GM18502 (cell line): Measurements from ENCODE around the gene EMID1.

Experiments
- ATAC-seq: cut with Tn5 transposase; IDR thresholded peaks from one replicate; pipeline ENCODE4 v1.9.1; 2021; ENCODE audit warnings: mild to moderate bottlenecking; ENCODE audit not compliant: unreplicated experiment, poor library complexity

The EMID1 gene

GRCh38 chr22:29205594-29206371, at the start of gene EMID1:
Gene EMID1 (plus strand): TSS chr22:29205896. CDS start chr22:29206039, 143 bp downstream.
- no peak for ATAC-seq

GRCh38 chr22:29155966-29156365, 49.7 kb upstream of the EMID1 start:
- no peak for ATAC-seq

GRCh38 chr22:29156507-29156906, 49.2 kb upstream of the EMID1 start:
- no peak for ATAC-seq

GRCh38 chr22:29157759-29158535, 47.7 kb upstream of the EMID1 start:
- ATAC-seq, result no peak

GRCh38 chr22:29158546-29158945, 47.1 kb upstream of the EMID1 start:
- no peak for ATAC-seq

GRCh38 chr22:29163808-29164207, 41.9 kb upstream of the EMID1 start:
- ATAC-seq, result no peak

GRCh38 chr22:29165321-29166060, 40.2 kb upstream of the EMID1 start:
- no peak for ATAC-seq

GRCh38 chr22:29166180-29166579, 39.5 kb upstream of the EMID1 start:
- ATAC-seq, result no peak

- ATAC-seq, result peak; percentile 90
Observed at GRCh38 chr22:29167032-29167911, 38.4 kb upstream of the EMID1 start.

GRCh38 chr22:29171721-29172120, 34.0 kb upstream of the EMID1 start:
- no peak for ATAC-seq

GRCh38 chr22:29172216-29172615, 33.5 kb upstream of the EMID1 start:
- ATAC-seq, result no peak

- ATAC-seq, result no peak
Observed at GRCh38 chr22:29175312-29175835, 30.3 kb upstream of the EMID1 start.

- no peak for ATAC-seq
Observed at GRCh38 chr22:29183971-29184848, 21.5 kb upstream of the EMID1 start.

GRCh38 chr22:29184849-29185490, 20.7 kb upstream of the EMID1 start:
- ATAC-seq, result no peak

GRCh38 chr22:29186302-29186701, 19.4 kb upstream of the EMID1 start:
- ATAC-seq, result no peak

GRCh38 chr22:29187831-29188230, 17.9 kb upstream of the EMID1 start:
- ATAC-seq, result no peak

- ATAC-seq, result no peak
Observed at GRCh38 chr22:29190051-29190450, 15.6 kb upstream of the EMID1 start.

- no peak for ATAC-seq
Observed at GRCh38 chr22:29190918-29191317, 14.8 kb upstream of the EMID1 start.
